Measurements from ENCODE around the gene ASTN1.

DNA sequence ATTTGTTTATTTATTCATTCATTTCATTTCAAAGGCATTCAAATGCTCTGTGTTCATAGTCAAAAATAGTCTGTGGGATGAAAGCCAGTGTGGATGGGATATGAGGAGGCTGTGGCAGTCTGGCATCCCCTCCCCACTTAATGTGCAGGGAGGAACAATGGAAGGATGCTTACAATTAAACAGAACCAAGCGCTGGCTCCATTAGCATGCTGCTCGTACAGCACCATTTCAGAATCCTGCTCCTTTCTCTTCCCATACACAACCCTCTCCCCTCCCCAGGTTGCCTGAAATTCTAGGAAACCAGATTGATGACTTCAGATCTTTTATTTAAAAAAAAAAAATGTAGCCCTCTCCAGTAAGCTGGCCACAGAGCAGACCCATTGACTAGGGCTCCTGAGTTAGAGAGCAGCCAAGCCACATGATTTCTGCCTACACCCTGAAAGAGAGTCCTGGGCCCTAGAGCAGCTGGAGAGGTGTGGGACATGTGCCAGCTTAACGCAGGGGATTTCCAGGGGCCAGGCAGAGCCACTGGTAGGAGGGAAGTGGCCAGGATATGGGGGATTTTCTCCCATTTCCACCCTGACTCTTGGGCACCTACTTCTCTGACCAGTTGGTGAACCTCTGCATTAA is 205.2 kb downstream of the ASTN1 start:
- TF ChIP-seq POLR2A (IDR thresholded peaks at IDR 0.05; ENCODE audit: low read length) (no peak), GATA1 (IDR thresholded peaks at IDR 0.05; ENCODE audit: low read depth, low read length) (no peak)
